IMR-90 (cell line): ENCODE measurements around the gene STIM1. TPM values are rescaled to one million over a fixed set of nuclear protein-coding genes. Genes with fewer than 3 reads are reported as not detected.

Source experiments
- ATAC-seq: fragments of 200-7000 bp; cut with Tn5 transposase; 2 replicates; pipeline ENCODE4 v1.9.1; 2020; ENCODE audit warnings: low read depth, mild to moderate bottlenecking, moderate library complexity
- BruUV-seq: library from RNA; stranded (reverse); fragments of 400-500 nt; replicated peaks from 2 replicates; lab custom pipeline; 2021; lab: Mats Ljungman, UMichigan
- CTCF ChIA-PET: fragments of 300-600 bp; formaldehyde crosslinking; extraction: SDS; loops from one replicate; lab custom pipeline; 2021; ENCODE audit warnings: antibody characterized with exemption; lab: Yijun Ruan, JAX
- POLR2A ChIA-PET: fragments of 300-600 bp; sonication (Branson Sonifier 250); formaldehyde crosslinking; loops from one replicate; lab custom pipeline; 2022; ENCODE audit warnings: antibody characterized with exemption; ENCODE audit not compliant: unreplicated experiment; lab: Charles Lee
- DNase-seq: peaks from one replicate; pipeline ENCODE4 v3.0.0; 2013
- H2AFZ ChIP-seq: replicated peaks from 2 replicates; pipeline ENCODE3; 2013; ENCODE audit warnings: low read length, mild to moderate bottlenecking; ENCODE audit not compliant: poor library complexity
- H2AK5ac ChIP-seq: 2 replicates; pipeline ENCODE4 v1.6.1; 2013; ENCODE audit warnings: low read depth, low read length, inconsistent platforms
- H2AK9ac ChIP-seq: replicated peaks from 2 replicates; pipeline ENCODE3; 2013; ENCODE audit warnings: mild to moderate bottlenecking, low read depth, low read length, moderate library complexity; ENCODE audit not compliant: poor library complexity
- H2BK120ac ChIP-seq: 2 replicates; pipeline ENCODE4 v1.6.1; 2013; ENCODE audit warnings: low read depth, low read length, inconsistent platforms
- H2BK15ac ChIP-seq: 3 replicates; pipeline ENCODE4 v1.6.1; 2013; ENCODE audit warnings: low read depth, low read length, inconsistent platforms
- H2BK20ac ChIP-seq: 2 replicates; pipeline ENCODE4 v1.6.1; 2013; ENCODE audit warnings: low read depth, mild to moderate bottlenecking, inconsistent platforms, low read length, moderate library complexity
- H2BK5ac ChIP-seq: 2 replicates; pipeline ENCODE4 v1.6.1; 2013; ENCODE audit warnings: mild to moderate bottlenecking, low read depth, low read length, inconsistent platforms; ENCODE audit not compliant: poor library complexity, severe bottlenecking
- H3K14ac ChIP-seq: replicated peaks from 2 replicates; pipeline ENCODE4 v1.6.1; 2013; ENCODE audit warnings: low read depth, low read length, inconsistent platforms
- H3K18ac ChIP-seq: 2 replicates; pipeline ENCODE4 v1.6.1; 2013; ENCODE audit warnings: low read depth, low read length, control low read depth
- H3K23ac ChIP-seq: 2 replicates; pipeline ENCODE4 v1.6.1; 2013; ENCODE audit warnings: low read depth, low read length, inconsistent platforms
- H3K27ac ChIP-seq: 2 replicates; pipeline ENCODE4 v1.5.1; 2013; ENCODE audit warnings: mild to moderate bottlenecking, control low read depth, low read length; ENCODE audit not compliant: insufficient read depth
- H3K27me3 ChIP-seq: 2 replicates; pipeline ENCODE4 v1.6.1; 2013; ENCODE audit warnings: low read length; ENCODE audit not compliant: control insufficient read depth, insufficient read depth
- H3K36me3 ChIP-seq: 2 replicates; pipeline ENCODE4 v1.6.1; 2013; ENCODE audit warnings: low read length, mixed read lengths; ENCODE audit not compliant: control insufficient read depth, insufficient read depth
- H3K4ac ChIP-seq: 2 replicates; pipeline ENCODE4 v1.6.1; 2013; ENCODE audit warnings: low read depth, low read length, inconsistent platforms
- H3K4me1 ChIP-seq: 2 replicates; pipeline ENCODE4 v1.6.1; 2013; ENCODE audit warnings: low read length, mixed read lengths; ENCODE audit not compliant: control insufficient read depth, insufficient read depth
- H3K4me2 ChIP-seq: 2 replicates; pipeline ENCODE4 v1.6.1; 2013; ENCODE audit warnings: low read depth, mild to moderate bottlenecking, control low read depth, low read length, moderate library complexity
- H3K4me3 ChIP-seq: 2 replicates; pipeline ENCODE4 v1.5.1; 2013; ENCODE audit warnings: low read depth, mild to moderate bottlenecking, control low read depth, low read length, moderate library complexity; ENCODE audit not compliant: insufficient read depth
- H3K56ac ChIP-seq: 2 replicates; pipeline ENCODE4 v1.6.1; 2013; ENCODE audit warnings: low read length, inconsistent platforms; ENCODE audit not compliant: insufficient read depth; ENCODE audit errors: extremely low read depth
- H3K79me1 ChIP-seq, 2 experiments: 2 replicates each; pipeline ENCODE4 v1.6.1; 2013; ENCODE audit warnings: low read length in 2 of 2, inconsistent platforms in 1 of 2, low read depth in 1 of 2
- H3K9ac ChIP-seq: 2 replicates; pipeline ENCODE4 v1.6.1; 2013; ENCODE audit warnings: low read depth, low read length, control low read depth
- H3K9me1 ChIP-seq: 2 replicates; pipeline ENCODE4 v1.6.1; 2013; ENCODE audit warnings: low read length, inconsistent platforms; ENCODE audit not compliant: insufficient read depth
- H3K9me3 ChIP-seq: 2 replicates; pipeline ENCODE4 v1.6.1; 2013; ENCODE audit warnings: low read length; ENCODE audit not compliant: control insufficient read depth, insufficient read depth
- H4K20me1 ChIP-seq: 2 replicates; pipeline ENCODE4 v1.6.1; 2013; ENCODE audit warnings: low read length, inconsistent platforms; ENCODE audit not compliant: insufficient read depth
- H4K5ac ChIP-seq: 2 replicates; pipeline ENCODE4 v1.6.1; 2013; ENCODE audit warnings: mild to moderate bottlenecking, low read depth, low read length, control low read depth
- H4K8ac ChIP-seq, 2 experiments: 2 replicates each; pipeline ENCODE4 v1.6.1; 2013; ENCODE audit warnings: low read depth in 2 of 2, low read length in 2 of 2, control low read depth in 1 of 2, inconsistent platforms in 1 of 2
- H4K91ac ChIP-seq: 2 replicates; pipeline ENCODE4 v1.6.1; 2013; ENCODE audit warnings: low read depth, low read length, inconsistent platforms; ENCODE audit not compliant: insufficient read depth
- BHLHE40 ChIP-seq: fragments of 150-350 bp; IDR thresholded peaks from 2 replicates; pipeline ENCODE4 v1.6.1; 2016; ENCODE audit warnings: mild to moderate bottlenecking, low read depth, low read length
- CEBPB ChIP-seq: IDR thresholded peaks from 2 replicates; pipeline ENCODE4 v1.6.1; 2012; ENCODE audit warnings: low read depth, low read length, improper control_type of control experiment
- CHD1 ChIP-seq: IDR thresholded peaks from 2 replicates; pipeline ENCODE4 v1.6.1; 2012; ENCODE audit warnings: low read depth, low read length, improper control_type of control experiment
- ELK1 ChIP-seq: fragments of 150-350 bp; IDR thresholded peaks from 2 replicates; pipeline ENCODE4 v1.6.1; 2016; ENCODE audit warnings: low read depth, mild to moderate bottlenecking, low read length, moderate library complexity, borderline replicate concordance
- FOS ChIP-seq: fragments of 150-350 bp; IDR thresholded peaks from 2 replicates; pipeline ENCODE4 v1.6.1; 2016; ENCODE audit warnings: low read depth, low read length
- MAFK ChIP-seq: IDR thresholded peaks from 2 replicates; pipeline ENCODE4 v1.6.1; 2012; ENCODE audit warnings: low read depth, low read length, improper control_type of control experiment
- MAZ ChIP-seq: IDR thresholded peaks from 2 replicates; pipeline ENCODE4 v1.6.1; 2012; ENCODE audit warnings: low read depth, mild to moderate bottlenecking, low read length, improper control_type of control experiment, moderate library complexity, borderline replicate concordance
- MXI1 ChIP-seq: IDR thresholded peaks from 2 replicates; pipeline ENCODE4 v1.6.1; 2012; ENCODE audit warnings: low read depth, mild to moderate bottlenecking, low read length, moderate library complexity, borderline replicate concordance
- NFE2L2 ChIP-seq: fragments of 150-350 bp; IDR thresholded peaks from 2 replicates; pipeline ENCODE4 v1.6.1; 2016; ENCODE audit warnings: low read depth, mild to moderate bottlenecking, low read length
- POLR2A ChIP-seq: IDR thresholded peaks from 2 replicates; pipeline ENCODE4 v1.6.1; 2012; ENCODE audit warnings: mild to moderate bottlenecking, low read depth, low read length
- RAD21 ChIP-seq: IDR thresholded peaks from 2 replicates; pipeline ENCODE4 v1.6.1; 2012; ENCODE audit warnings: low read length, improper control_type of control experiment
- RCOR1 ChIP-seq: IDR thresholded peaks from 2 replicates; pipeline ENCODE4 v1.6.1; 2012; ENCODE audit warnings: mild to moderate bottlenecking, low read length, improper control_type of control experiment; ENCODE audit not compliant: insufficient replicate concordance
- RFX5 ChIP-seq: IDR thresholded peaks from 2 replicates; pipeline ENCODE4 v1.8.0; 2012; ENCODE audit warnings: low read depth, mild to moderate bottlenecking, low read length, moderate library complexity
- SMC3 ChIP-seq: fragments of 150-350 bp; IDR thresholded peaks from 2 replicates; pipeline ENCODE4 v1.6.1; 2016; ENCODE audit warnings: low read depth, mild to moderate bottlenecking, antibody characterized with exemption, low read length, moderate library complexity
- USF2 ChIP-seq: fragments of 150-350 bp; IDR thresholded peaks from 2 replicates; pipeline ENCODE4 v1.6.1; 2017; ENCODE audit warnings: mild to moderate bottlenecking, antibody characterized with exemption, low read length, low read depth
- WGBS, 2 experiments: methylation state at CpG; one replicate each; pipeline versions ENCODE4 v1.1.5 to v1.1.7; 2013; ENCODE audit warnings: missing lambda C conversion rate in 2 of 2; ENCODE audit not compliant: insufficient read length in 1 of 2; ENCODE audit errors: extremely low coverage in 2 of 2; 5-methylcytosine and 5-hydroxymethylcytosine counted together
- dilution Hi-C: fragments of 300-500 bp; cut with HindIII; formaldehyde crosslinking; loops from one replicate; pipeline ENCODE4 v1.14.3; 2018; ENCODE audit warnings: low sequenced_read_pairs; ENCODE audit not compliant: unreplicated experiment
- in situ Hi-C: fragments of 300-500 bp; cut with MboI; formaldehyde crosslinking; loops from 3 replicates; pipeline ENCODE4 v1.14.3; 2019; ENCODE audit warnings: low sequenced_read_pairs, inconsistent platforms, mixed read lengths
- intact Hi-C: fragments of 100-400 bp; cut with micrococcal nuclease; formaldehyde crosslinking; loops from 2 replicates; pipeline ENCODE4 v1.10.0; 2022
- polyA plus RNA-seq, 3 experiments: library from polyadenylated mRNA; depleted of rRNA; stranded (reverse); fragments of >200 nt; gene quantifications; 2 replicates each; pipeline ENCODE4 v1.2.3, GENCODE V29; 2012; ENCODE audit warnings: low replicate concordance in 1 of 3
- total RNA-seq: library from RNA; depleted of rRNA; stranded (reverse); fragments of >200 nt; gene quantifications from 2 replicates; pipeline ENCODE4 v1.2.3, GENCODE V29; 2012
- TF ChIP-seq, protein P1 (sequence below): conservative IDR thresholded peaks from 2 replicates; pipeline ENCODE4 v1.5.1; 2012; ENCODE audit warnings: mild to moderate bottlenecking, low read depth, low read length, improper control_type of control experiment

STIM1 gene
- total and polyA plus RNA-seq, 2 of the 4 experiments (the other 2 are of a cell fraction), result 17.9 to 23.0 TPM

DNA sequence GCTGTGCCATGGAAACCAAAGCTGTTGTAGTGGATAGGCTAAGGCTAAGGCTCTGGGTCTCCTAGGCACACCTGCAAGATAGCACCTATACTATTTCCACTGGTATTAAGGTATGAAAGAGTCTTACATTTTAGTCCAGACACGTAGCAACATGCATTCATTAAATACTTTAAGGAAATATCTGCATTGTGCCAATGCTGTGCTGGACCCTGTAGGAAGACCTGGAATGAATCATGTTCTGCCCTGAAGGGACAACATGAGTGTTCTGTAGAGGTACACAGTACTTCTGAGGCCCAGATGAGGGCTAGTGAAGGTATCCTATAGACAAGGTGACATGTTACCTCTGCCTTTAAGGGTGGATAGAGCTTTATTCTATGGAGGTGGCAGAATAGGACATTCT lies 204.0 kb downstream of the STIM1 start:
- no peak overlapping the region for H3K14ac ChIP-seq
- no peak overlapping the region for H3K4ac ChIP-seq
- no peak overlapping the region for H3K4me2 ChIP-seq
- H3K56ac ChIP-seq, result no peak overlapping the region
- intact Hi-C loops (no loop called here), dilution Hi-C loops (no loop called here), in situ Hi-C loops (no loop called here)
- H3K79me1 ChIP-seq, result no peaks in the 10 kb centered on the region
- H3K9ac ChIP-seq, result no peak overlapping the region
- peaks cover 11% of the 10 kb centered on the region for H3K9me1 ChIP-seq
- H3K4me1 ChIP-seq, result peaks cover 3% of the 10 kb centered on the region
- WGBS, 2 experiments, result no CpG with 5 or more reads among the region's 1 CpG
- no peak overlapping the region for H2BK5ac ChIP-seq
- ATAC-seq (no peak), DNase-seq (no peak)
- H3K27ac ChIP-seq, result no peak overlapping the region
- H3K4me3 ChIP-seq, result no peak overlapping the region
- H4K5ac ChIP-seq, result no peak overlapping the region
- no peak overlapping the region for H2BK20ac ChIP-seq
- H4K91ac ChIP-seq, result no peak overlapping the region
- H3K23ac ChIP-seq, result 0 out of 2 replicates have a peak overlapping the region, but pooled peaks have one; percentile 7
- ChIA-PET CTCF (interaction anchor here (2.6 kb wide), 1 partner anchor 204 kb away, joined by 9 read pairs; the partner anchor contains the start of gene STIM1), POLR2A (no interaction called here)
- no peak for TF ChIP-seq CHD1
- TF ChIP-seq ELK1, result no peak
- no peak for TF ChIP-seq MXI1
- no peak for TF ChIP-seq MAZ
- no peak for TF ChIP-seq MAFK
- TF ChIP-seq CEBPB, result no peak
- TF ChIP-seq USF2, result no peak
- no peak for TF ChIP-seq BHLHE40
- no peak for TF ChIP-seq RFX5
- TF ChIP-seq, protein P1, sequence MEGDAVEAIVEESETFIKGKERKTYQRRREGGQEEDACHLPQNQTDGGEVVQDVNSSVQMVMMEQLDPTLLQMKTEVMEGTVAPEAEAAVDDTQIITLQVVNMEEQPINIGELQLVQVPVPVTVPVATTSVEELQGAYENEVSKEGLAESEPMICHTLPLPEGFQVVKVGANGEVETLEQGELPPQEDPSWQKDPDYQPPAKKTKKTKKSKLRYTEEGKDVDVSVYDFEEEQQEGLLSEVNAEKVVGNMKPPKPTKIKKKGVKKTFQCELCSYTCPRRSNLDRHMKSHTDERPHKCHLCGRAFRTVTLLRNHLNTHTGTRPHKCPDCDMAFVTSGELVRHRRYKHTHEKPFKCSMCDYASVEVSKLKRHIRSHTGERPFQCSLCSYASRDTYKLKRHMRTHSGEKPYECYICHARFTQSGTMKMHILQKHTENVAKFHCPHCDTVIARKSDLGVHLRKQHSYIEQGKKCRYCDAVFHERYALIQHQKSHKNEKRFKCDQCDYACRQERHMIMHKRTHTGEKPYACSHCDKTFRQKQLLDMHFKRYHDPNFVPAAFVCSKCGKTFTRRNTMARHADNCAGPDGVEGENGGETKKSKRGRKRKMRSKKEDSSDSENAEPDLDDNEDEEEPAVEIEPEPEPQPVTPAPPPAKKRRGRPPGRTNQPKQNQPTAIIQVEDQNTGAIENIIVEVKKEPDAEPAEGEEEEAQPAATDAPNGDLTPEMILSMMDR, result no peak
- TF ChIP-seq RCOR1, result no peak
- TF ChIP-seq POLR2A, result no peak
- TF ChIP-seq NFE2L2, result no peak
- TF ChIP-seq RAD21, result no peak
- TF ChIP-seq FOS, result no peak
- TF ChIP-seq SMC3, result no peak
- no peak overlapping the region for H2BK120ac ChIP-seq
- H2AK9ac ChIP-seq, result peak overlapping the region; percentile 5
- no peak overlapping the region for H2BK15ac ChIP-seq
- H4K8ac ChIP-seq, result no peak overlapping the region
- H3K27me3 ChIP-seq, result no peaks in the 10 kb centered on the region
- no peak overlapping the region for H2AK5ac ChIP-seq
- no peaks in the 10 kb centered on the region for H4K20me1 ChIP-seq
- no TSS peak for BruUV-seq
- peaks cover 8% of the 10 kb centered on the region for H3K36me3 ChIP-seq
- H3K9me3 ChIP-seq, result no peaks in the 10 kb centered on the region
- H3K18ac ChIP-seq, result no peak overlapping the region
- no peak overlapping the region for H2AFZ ChIP-seq
